ENCODE data around the gene PBX3.
"Not testable (repeated sequence)": the region's sequence is repeated elsewhere in the genome, so short reads cannot be mapped to it uniquely, and the experiment has no call there.

The PBX3 gene

DNA sequence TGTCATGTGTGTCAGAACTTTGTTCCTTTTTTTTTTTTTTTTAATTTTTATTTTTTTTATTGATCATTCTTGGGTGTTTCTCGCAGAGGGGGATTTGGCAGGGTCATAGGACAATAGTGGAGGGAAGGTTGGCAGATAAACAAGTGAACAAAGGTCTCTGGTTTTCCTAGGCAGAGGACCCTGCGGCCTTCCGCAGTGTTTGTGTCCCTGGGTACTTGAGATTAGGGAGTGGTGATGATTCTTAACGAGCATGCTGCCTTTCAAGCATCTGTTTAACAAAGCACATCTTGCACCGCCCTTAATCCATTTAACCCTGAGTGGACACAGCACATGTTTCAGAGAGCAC, 32.0 kb downstream of the PBX3 start:
- not testable (repeated sequence) for DNase-seq

DNA sequence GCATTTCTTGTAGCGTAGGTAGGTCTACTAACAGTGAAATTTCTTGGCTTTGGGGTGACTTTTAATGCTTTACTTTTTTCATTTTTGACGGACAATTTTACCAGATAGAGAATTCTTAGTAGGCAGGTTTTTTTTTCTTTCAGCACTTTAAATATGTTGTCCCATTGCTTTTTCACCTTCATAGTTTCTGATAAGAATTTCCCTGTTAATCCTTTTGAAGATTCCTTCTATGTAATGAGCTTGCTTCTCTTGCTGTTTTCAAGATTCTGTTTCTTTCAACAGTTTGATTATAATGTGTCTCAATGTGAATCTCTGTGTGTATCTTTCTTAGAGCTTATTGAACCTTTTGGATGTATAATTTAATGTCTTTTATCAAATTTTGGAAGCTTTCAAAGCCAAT, 35.5 kb downstream of the PBX3 start:
- no peak for DNase-seq

DNA sequence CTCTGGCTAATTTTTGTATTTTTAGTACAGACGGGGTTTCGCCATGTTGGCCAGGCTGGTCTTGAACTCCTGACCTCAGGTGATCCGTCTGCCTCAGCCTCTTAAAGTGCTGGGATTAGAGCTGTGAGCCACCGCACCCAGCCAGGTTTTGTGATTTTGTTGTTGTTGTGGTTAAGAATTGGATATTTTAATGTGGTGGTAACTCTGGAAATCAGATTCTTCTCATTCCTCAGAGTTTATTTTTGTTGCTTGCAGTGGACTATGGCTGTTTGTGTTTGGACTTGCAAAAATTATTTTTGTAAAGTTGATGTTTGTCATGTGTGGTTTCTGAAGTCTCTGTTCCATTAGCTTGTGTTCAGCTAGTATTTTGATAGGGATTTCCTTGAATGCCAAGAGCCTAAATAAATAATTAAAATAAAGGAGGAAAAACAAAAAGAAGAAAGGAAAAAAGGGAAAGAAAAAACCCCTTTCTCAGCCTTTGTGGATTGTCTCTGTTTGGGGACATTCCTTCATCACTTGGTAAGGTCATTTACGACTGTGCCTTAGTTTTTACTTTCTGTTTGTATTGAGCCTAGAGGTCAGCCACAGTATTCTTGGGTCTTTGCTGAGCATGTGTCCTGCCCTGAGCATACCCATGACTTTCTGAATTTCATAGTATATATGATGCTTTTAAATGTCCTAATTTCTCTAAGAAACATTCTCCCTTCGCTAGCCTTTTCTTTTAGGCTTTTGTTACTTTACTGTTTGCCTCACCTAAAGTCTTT, 37.3 kb downstream of the PBX3 start:
- DNase-seq: no peak

DNA sequence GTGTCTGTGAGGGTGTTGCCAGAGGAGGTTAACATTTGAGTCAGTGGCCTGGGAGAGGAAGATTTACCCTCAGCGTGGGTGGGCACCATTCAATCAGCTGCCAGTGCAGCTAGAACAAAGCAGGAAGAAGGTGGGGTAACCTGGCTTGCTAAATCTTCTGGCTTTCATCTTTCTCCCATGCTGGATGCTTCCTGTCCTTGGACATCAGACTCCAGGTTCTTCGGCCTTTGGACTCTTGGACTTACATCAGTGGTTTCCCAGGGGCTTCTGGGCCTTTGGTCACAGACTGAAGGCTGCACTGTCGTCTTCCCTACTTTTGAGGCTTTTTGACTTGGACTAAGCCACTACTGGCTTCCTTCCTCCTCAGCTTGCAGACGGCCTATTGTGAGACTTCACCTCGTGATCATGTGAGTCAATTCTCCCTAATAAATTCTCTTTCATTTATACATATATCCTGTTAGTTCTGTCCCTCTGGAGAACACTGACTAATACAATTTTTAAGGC, 38.1 kb downstream of the PBX3 start:
- DNase-seq: no peak

DNA sequence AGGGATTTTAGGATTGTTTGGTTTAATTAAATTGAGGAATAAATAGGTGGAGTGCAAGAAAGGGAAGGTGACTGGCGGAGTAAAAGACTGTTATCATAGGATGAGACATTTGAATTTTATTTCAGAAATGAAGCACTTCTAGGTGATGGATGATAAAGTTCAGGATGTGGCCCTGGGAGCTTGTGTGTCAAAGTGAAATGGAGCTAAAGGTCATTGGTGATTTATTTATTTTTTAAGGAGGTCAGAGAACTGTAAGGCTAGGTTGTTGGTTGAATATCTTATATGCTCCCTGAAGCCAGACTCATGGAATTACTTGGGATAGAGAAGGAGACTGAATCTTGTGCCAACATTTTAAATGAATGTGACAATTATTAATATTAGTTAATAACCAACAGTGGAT, 40.5 kb downstream of the PBX3 start:
- DNase-seq: no peak

DNA sequence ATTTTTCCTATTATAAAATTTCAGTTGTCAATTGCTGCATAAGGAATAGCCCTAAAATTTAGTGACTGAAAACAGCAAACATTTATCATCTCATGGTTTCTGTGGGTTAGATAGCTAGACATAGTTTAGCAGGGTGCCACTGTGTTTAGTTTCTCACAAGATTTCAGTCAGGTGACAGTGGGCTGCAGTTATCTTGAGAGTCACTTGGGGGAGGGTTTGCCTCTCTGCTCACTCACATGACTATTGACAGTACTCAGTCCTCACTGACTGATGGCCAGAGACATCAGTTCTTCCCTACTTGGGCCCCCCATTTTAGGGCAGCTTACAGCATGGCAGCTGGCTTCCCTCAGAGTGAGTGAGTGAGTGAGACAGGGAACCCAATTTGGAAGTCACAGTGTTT, 42.0 kb downstream of the PBX3 start:
- DNase-seq: no peak

DNA sequence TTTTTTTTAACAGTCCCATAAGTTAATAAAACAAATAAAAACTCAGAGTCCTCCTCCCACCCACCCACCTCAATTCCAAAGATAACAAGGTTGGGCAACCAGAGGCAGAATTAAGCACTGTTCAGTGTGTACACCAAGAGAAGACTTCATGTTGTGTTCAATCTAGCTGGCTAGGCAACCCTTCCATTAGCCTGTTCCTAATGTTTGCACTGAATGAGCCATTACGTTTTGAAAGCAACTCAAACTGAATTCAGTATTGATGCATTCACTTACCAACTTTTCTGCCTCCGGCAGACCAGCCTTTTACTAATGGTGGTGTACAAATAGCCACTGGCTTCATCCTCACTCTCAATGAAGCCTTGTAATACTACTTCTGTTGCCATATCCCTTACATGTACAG, 47.5 kb downstream of the PBX3 start:
- no peak for DNase-seq

DNA sequence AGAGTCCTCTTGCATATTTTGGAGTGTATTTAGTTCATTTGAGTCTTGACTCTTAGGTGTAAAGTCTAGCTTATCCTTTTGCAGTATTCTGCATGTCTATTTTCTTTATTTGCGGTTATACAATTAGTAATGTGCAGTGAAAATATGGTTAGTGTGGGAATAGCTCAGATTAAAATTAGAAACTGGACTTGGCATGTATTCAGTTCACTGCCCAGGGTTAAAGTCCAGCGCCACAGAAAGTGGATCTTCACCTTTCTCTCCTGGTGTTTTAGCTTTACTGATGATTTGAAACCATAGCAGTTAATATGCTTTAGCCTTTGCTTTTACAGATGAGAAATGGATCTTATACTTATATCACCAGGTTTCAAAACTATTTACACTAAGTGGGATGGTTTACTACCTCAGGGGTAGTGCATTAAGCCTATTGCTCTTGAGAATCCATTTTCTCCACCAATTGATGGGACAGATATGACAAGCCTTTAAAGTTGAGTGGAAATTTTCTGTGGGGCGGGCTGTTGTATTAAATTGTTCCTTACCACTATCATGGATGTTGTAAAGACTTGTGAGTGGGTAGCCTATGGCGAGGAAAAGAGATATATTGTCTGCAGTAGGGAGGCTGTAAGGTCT, 48.9 kb downstream of the PBX3 start:
- DNase-seq: no peak

DNA sequence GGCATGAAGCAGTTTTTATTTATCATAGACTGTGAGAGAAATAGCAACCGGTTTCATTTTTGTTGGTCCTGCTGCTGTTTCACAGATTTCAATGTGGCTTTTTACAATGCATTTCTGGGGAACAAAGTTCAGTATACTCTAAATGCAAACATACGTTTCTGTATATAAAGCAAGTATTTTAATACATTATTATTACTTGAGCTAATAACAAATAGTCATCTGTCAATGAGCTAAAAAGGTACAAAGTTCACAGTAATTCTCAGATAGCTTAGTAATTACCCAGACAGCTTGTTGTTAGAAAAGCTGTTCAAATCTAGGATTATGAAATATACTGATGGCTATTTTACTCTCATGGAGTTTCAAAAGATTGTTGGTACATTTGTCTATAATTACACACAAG, 50.8 kb downstream of the PBX3 start:
- DNase-seq: no peak

DNA sequence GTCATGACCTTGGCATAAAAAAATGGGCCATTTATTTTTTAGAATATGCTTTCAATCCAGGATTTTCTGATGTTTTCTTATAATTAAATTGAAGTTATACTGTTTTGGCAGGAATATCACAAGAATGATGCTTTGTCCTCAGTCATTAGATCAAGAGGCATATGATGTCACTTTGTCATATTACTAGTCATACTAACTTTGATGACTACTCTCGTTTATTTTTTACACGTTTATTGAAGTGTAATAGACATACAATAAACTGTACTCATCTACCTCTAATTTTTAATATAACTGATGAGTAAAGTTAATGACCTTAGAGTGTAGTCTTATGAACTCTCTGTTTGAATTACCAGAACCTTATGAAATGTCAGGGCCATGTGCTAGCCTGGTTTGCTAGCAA, 56.4 kb downstream of the PBX3 start:
- DNase-seq: no peak

DNA sequence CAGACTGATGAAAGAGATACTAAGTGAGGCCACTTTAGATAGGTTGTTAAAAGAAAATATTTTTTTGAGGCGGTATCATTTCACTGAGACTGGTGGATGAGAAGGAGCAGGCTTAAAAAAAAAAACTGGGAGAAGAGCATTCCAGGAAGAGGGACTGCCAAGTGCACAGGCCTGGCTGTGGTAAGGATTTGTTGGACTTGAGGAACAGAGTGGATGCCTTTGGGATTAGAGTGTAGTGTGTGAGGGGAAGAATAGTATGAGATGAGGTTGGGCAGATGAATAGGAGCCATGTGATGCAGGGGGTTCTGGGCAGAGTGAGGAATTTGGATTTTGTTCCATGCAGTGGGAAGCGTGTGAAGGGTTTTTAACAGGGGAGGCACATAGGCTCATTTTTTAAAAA, 57.9 kb downstream of the PBX3 start:
- DNase-seq: no peak

DNA sequence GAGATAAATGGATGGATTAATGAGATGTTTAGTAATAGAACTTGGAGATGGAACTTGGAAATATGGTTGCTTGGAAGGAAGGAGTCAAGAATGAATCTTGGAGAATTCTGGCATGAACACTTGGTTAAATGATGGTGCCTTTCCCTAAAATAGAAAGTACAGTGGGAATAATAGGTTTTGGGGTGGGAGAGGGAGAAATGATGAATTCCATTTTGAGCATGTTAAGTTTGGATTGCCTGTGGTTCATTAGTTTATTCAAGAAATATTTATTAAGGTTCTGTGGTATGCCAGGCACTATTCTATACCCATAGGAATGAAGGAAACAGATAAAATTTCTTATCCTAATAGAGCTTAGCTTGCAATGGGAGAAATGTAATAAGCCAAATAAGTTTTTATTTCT, 58.4 kb downstream of the PBX3 start:
- DNase-seq: no peak

DNA sequence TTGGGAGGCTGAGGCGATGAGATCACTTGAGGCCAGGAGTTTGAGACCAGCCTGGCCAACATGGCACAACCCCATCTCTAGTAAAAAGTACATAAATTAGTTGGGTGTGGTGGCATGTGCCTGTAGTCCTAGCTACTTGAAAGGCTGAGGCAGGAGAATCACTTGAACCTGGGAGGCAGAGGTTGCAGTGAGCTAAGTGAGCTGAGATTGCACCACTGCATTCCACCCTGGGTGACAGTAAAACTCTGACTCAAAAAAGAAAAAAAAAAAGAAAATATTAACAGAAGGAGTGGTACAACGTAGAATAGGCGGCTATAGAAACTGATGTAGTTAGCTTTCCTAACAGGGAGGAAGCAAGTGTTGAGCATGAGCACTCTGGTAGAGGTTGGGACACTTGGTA, 59.9 kb downstream of the PBX3 start:
- DNase-seq: no peak

DNA sequence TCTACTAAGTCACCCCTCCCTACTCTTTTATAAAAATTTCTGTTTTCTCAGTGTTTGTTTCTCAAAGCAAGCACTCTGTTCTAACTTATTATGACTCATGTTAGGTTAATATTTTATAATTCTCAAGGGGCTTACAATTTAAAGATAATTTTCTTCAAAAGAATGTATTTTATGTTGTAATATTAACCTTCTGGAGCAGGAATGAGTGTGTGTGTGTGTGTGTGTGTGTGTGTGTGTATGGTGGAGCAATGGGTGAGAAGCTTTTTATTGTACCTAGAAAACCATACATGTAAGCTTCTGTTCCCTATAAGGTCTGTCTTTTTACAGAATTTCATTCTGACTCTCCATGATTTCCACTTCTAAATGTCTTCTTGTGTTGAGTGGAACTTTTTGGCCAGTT, 63.0 kb downstream of the PBX3 start:
- no peak for DNase-seq

DNA sequence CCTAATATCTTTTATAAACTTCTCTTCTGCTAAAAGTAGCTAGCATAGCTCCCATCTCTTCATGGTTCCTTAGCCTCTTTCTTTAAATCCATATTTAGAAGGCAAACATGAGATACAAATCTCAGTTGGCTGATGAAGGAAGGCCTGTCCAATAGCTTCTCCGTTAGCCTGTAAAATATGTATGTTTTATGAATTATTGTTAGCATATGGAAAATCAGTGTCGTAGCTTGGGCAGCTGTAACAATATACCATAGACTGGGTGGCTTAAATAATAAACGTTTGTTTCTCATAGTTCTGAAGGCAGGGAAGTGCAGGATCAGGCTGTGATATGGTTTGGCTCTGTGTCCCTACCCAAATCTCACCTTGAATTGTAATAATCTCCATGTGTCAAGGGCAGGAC, 63.8 kb downstream of the PBX3 start:
- DNase-seq: no peak

DNA sequence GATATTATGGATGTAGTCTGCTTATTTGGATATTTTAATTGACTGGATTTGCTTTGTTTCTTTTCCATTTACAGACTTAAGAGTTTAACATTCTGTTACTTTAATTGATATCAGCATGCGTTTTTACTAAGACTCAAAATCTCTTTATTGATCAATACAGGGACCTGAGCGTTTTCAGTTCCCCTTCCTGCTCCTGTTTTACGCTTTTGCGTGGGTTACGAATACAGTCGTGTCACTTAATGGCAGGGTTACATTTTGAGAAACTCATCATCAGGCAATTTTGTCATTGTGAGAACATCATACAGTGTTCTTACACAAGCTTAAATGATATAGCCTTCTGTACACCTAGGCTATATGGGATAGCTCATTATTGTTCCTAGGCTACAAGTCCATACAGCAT, 65.2 kb downstream of the PBX3 start:
- no peak for DNase-seq

DNA sequence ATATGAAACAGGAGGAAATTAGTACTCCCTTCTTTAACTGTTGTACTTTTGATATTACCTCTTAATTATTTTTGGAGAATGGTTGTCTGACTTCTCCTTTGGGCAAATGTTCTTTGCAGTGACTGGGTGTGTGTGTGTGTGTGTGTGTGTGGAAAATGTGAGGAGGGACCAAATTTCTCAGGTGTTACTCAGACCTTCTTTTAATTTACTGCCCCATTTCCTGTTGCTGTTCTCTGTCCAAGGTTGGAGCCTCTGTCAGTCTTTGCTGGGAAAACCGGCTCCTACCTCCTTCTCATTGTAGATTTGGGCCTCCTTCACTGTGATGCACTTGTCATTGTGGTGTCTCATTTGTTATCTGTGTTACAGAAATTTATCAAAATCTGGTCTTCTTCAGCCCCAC, 68.4 kb downstream of the PBX3 start:
- DNase-seq: no peak

DNA sequence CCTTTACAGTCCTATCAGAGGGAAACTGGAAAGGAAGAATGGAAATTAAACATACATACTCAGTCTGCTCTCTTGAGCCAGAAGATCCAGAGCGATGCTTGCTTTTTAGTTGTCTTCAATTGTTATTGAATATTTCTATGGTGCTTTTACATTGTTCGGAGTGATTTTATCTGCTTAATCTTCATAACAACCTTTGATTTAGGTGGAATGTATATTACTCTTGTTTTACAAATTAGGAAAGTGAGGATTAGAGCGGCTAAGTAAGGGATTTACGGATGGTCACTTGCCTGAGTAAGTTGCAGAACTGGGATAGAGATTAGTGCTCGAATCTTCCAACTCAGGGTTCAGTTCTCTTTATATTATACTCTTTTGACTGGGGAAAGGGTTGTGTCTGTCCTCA, 69.1 kb downstream of the PBX3 start:
- no peak for DNase-seq

DNA sequence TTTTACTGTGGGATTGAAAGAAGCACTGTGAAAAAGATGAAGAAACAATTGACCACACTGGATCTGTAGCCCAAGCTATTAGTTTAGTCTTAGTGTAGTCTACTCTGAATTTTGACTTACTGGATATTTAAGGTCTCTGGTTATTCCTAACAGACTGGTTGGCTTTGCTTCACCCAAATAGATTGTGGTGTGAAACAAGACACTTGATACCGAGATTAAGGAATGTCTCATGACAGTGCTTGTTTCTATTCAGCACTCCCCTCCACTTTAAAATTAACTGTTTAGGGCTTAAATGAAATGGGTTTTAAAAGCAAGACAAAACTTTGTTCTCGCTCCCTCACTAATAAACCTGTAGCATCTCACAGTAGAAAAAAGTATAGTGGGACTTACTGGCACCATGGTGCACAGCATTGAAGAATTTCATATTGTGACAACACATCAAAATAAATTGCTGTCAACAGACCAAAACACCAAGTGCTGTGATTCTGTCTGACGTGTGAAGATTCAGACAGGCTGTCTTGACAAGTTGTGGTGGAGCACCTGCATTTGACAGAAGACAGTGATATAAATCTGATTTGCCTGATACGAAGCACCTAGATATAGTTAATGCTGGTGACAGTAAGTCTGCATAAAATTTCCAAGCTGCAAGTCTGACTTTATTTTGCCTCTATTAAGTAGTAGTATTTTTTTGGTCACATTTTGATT, 73.1 kb downstream of the PBX3 start:
- no peak for DNase-seq

DNA sequence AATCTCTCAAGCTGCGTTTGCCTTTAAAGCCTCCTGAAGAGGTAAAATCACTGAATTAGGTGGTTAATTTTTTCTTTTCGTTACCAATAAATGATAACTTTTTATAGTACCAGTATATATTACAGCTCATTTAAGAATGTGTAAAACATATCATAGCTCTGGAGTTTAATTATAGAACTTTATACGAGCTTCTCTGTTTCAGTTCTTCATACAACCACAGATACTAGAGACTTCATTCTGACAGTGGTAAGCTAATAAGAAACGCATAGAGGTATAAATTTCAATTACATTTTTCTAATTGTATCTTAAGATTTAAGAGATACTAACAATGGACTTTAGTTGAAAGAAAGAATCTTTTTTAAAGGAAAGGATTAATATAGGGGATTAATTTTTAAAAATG, 73.9 kb downstream of the PBX3 start:
- DNase-seq: no peak

DNA sequence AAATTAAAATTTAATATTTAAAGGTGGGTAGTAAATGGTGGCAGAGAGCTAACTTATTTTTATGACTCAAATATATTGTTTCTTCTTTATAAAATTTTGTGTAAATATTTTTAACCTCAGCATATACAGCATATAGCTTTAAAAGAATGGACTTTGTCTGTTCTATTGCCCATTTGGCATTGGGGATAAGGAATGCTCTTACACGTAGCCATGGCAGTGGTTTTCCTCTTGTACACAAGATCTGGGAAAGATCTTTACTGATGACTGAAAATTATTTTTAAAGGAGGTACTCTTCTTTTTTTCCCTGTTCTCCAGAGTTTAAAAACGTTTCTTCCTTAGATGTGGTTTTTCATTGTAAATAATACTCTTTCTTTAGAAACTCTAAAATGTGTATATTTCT, 75.0 kb downstream of the PBX3 start:
- DNase-seq: no peak

DNA sequence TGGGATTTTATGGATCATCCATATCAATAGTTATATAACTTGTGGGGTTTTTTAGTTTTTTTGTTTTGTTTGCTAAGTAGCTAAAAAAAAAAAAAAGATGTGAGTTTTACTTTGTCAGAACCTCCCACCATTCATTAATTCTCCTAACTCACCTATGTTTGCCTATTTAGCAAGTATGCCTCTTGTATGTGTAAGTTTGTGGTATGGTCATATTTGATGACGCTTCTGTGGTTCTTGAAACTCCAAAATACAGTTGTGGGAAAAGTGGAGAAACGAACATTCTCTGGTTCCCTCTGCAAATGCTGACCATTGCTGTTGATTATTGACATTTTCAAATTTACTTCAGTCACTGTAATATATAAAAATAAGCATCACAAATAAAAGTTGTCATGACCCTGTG, 75.7 kb downstream of the PBX3 start:
- DNase-seq: no peak

DNA sequence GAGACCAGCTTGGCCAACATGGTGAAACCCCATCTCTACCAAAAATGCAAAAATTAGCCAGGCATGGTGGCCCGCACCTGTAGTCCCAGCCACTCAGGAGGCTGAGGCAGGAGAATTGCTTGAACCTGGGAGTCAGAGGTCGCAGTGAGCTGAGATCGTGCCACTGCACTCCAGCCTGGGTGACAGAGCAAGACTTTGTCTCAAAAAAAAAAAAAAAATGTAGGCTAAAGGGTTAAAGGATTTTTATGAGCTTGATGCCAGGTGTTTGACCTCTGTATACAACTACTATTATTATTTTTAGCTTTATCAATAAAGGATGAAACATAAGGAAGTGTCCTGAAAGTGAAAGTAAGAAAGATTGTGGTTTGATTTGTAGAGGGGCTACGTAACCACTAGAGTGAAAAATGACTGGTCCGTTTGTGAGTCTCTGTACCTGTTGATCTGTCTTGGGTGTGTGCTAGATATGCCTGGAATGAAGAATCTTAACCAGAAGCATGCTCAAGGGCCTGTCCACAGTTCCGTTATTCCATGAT, 76.8 kb downstream of the PBX3 start:
- DNase-seq: not testable (repeated sequence)

DNA sequence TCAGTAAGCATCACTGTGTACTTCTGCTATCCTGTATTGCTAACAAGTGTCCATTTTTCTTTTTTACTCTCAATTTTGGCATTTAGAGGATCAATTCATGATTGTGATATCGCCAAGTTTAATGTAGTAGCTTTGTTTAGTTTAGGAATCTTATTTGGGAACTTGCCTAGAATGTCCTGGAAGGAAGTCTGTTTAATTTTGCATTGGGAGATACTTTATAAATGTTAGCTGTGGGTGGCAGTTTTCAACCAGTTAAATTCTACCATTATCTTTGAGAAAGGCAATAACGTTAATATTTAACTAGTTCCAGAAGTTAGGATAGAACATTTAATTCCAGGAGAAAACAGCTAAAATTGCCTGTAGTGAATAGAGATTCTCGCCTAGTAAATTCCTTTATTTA, 78.6 kb downstream of the PBX3 start:
- no peak for DNase-seq

Measured in NCI-H1105 treated with DMSO at 0.1 percent for 48 hours (cell line).